ENCODE data around the gene F2.

The F2 gene

GRCh38 chr11:46682773-46683752 lies 36.0 kb upstream of the F2 start:
- no peak overlapping the region for H3K27ac ChIP-seq (ENCODE audit: low read depth, low read length)
- peaks cover 0 to 29% (median 12%) of the 10 kb centered on the region in 5 donors for H3K4me1 ChIP-seq (ENCODE audit: control insufficient read depth in 5 of 5, insufficient read depth in 5 of 5, low read length in 5 of 5)
- H3K27me3 ChIP-seq (ENCODE audit: control insufficient read depth in 5 of 5, insufficient read depth in 4 of 5, low read length in 5 of 5), result no peaks in the 10 kb centered on the region
- H3K36me3 ChIP-seq (ENCODE audit: control insufficient read depth in 5 of 5, insufficient read depth in 5 of 5, low read length in 5 of 5), result peaks cover 0 to 68% (median 66%) of the 10 kb centered on the region in 5 donors
- no peak overlapping the region for H3K4me3 ChIP-seq (ENCODE audit: low read depth in 1 of 5, low read length in 5 of 5)
- no peaks in the 10 kb centered on the region for H3K9me3 ChIP-seq (ENCODE audit: control insufficient read depth in 5 of 5, low read length in 5 of 5)
- H3K9ac ChIP-seq (ENCODE audit: low read length in 5 of 5), result no peak overlapping the region

DNA sequence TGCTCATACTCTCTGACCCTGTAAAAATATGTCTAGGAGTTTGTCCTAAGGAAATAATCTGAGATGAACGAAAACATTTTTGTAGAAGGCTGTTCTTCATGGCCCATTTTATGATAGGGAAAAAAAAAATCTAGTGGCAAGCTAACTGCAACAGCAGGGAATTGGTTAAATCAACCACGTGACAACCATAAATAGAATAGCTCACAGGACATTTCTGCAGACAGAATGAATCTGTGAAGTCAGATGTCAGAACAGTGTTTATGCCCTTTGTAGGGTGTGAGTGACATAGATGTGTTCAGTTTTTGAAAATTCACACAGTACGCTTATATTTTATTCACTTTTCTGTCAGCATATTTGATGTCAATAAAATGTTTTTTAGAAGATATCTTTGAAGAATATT lies 34.6 kb upstream of the F2 start:
- Histone ChIP-seq H3K4me3 (ENCODE audit: low read depth in 1 of 5, low read length in 5 of 5) (no peak overlapping the region), H3K27me3 (ENCODE audit: control insufficient read depth in 5 of 5, insufficient read depth in 4 of 5, low read length in 5 of 5) (no peaks in the 10 kb centered on the region), H3K4me1 (ENCODE audit: control insufficient read depth in 5 of 5, insufficient read depth in 5 of 5, low read length in 5 of 5) (peaks cover 0 to 24% (median 12%) of the 10 kb centered on the region in 5 donors), H3K27ac (ENCODE audit: low read depth, low read length) (no peak overlapping the region), H3K9ac (ENCODE audit: low read length in 5 of 5) (no peak overlapping the region), H3K9me3 (ENCODE audit: control insufficient read depth in 5 of 5, low read length in 5 of 5) (no peaks in the 10 kb centered on the region), H3K36me3 (ENCODE audit: control insufficient read depth in 5 of 5, insufficient read depth in 5 of 5, low read length in 5 of 5) (peaks cover 3 to 64% (median 62%) of the 10 kb centered on the region in 5 donors)

- Histone ChIP-seq H3K9me3 (ENCODE audit: control insufficient read depth in 5 of 5, low read length in 5 of 5) (no peaks in the 10 kb centered on the region), H3K27me3 (ENCODE audit: control insufficient read depth in 5 of 5, insufficient read depth in 4 of 5, low read length in 5 of 5) (no peaks in the 10 kb centered on the region), H3K4me1 (ENCODE audit: control insufficient read depth in 5 of 5, insufficient read depth in 5 of 5, low read length in 5 of 5) (peaks cover 0 to 24% (median 12%) of the 10 kb centered on the region in 5 donors), H3K9ac (ENCODE audit: low read length in 5 of 5) (no peak overlapping the region), H3K4me3 (ENCODE audit: low read depth in 1 of 5, low read length in 5 of 5) (no peak overlapping the region), H3K27ac (ENCODE audit: low read depth, low read length) (no peak overlapping the region), H3K36me3 (ENCODE audit: control insufficient read depth in 5 of 5, insufficient read depth in 5 of 5, low read length in 5 of 5) (peaks cover 3 to 53% (median 48%) of the 10 kb centered on the region in 5 donors)
Observed at GRCh38 chr11:46686886-46687795, 31.9 kb upstream of the F2 start.

DNA sequence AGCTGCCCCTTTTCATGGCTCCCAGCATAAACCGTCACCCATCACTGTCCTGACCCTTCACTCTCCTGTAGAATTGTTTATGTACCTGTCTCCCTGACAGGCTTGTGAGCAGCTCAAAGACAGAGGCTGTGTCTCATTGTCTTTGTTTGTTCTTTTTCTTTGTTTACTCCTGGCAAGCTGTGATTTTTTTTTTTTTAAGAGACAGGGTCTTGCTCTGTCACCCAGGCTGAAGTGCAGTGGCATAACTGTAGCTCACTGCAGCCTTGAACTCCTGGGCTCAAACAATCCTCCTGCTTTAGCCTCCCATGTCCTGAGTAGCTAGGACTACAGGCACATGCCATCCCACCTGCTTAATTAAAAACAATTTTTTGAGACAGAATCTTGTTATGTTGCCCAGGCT lies 28.3 kb upstream of the F2 start:
- peaks cover 3 to 79% (median 67%) of the 10 kb centered on the region in 5 donors for H3K36me3 ChIP-seq (ENCODE audit: control insufficient read depth in 5 of 5, insufficient read depth in 5 of 5, low read length in 5 of 5)
- H3K4me3 ChIP-seq (ENCODE audit: low read depth in 1 of 5, low read length in 5 of 5), result no peak overlapping the region
- peaks cover 0 to 27% (median 18%) of the 10 kb centered on the region in 5 donors for H3K4me1 ChIP-seq (ENCODE audit: control insufficient read depth in 5 of 5, insufficient read depth in 5 of 5, low read length in 5 of 5)
- H3K27ac ChIP-seq (ENCODE audit: low read depth, low read length), result no peak overlapping the region
- H3K27me3 ChIP-seq (ENCODE audit: control insufficient read depth in 5 of 5, insufficient read depth in 4 of 5, low read length in 5 of 5), result no peaks in the 10 kb centered on the region
- no peak overlapping the region for H3K9ac ChIP-seq (ENCODE audit: low read length in 5 of 5)
- H3K9me3 ChIP-seq (ENCODE audit: control insufficient read depth in 5 of 5, low read length in 5 of 5), result no peaks in the 10 kb centered on the region

GRCh38 chr11:46692450-46692849 lies 26.6 kb upstream of the F2 start:
- H3K9ac ChIP-seq (ENCODE audit: low read length in 5 of 5), result no peak overlapping the region
- H3K27me3 ChIP-seq (ENCODE audit: control insufficient read depth in 5 of 5, insufficient read depth in 4 of 5, low read length in 5 of 5), result no peaks in the 10 kb centered on the region
- no peak overlapping the region for H3K4me3 ChIP-seq (ENCODE audit: low read depth in 1 of 5, low read length in 5 of 5)
- peaks cover 0 to 44% (median 32%) of the 10 kb centered on the region in 5 donors for H3K4me1 ChIP-seq (ENCODE audit: control insufficient read depth in 5 of 5, insufficient read depth in 5 of 5, low read length in 5 of 5)
- no peak overlapping the region for H3K27ac ChIP-seq (ENCODE audit: low read depth, low read length)
- H3K36me3 ChIP-seq (ENCODE audit: control insufficient read depth in 5 of 5, insufficient read depth in 5 of 5, low read length in 5 of 5), result peaks cover 3 to 70% (median 65%) of the 10 kb centered on the region in 5 donors
- no peaks in the 10 kb centered on the region for H3K9me3 ChIP-seq (ENCODE audit: control insufficient read depth in 5 of 5, low read length in 5 of 5)

DNA sequence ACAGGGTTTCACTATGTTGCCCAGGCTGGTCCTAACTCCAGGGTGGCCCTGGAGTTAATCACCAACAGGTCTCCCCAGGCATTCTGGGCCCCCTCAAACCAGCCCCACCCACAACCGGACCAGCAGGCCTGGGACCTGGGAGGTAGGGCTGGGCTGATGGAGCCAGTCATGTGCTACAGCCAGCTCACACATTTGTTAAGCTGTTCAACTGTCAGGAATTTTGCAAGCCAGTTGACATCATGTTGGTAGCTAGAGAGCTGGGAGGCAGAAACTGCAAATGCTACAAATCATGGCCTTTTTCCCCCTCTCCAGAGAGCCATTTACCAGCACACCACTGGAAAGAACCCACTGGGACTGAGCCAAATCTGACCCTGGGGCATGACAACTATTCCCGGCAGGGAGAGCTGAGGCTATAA lies 25.4 kb upstream of the F2 start:
- no peak overlapping the region for H3K4me3 ChIP-seq (ENCODE audit: low read depth in 1 of 5, low read length in 5 of 5)
- H3K27me3 ChIP-seq (ENCODE audit: control insufficient read depth in 5 of 5, insufficient read depth in 4 of 5, low read length in 5 of 5), result no peaks in the 10 kb centered on the region
- peaks cover 3 to 60% (median 56%) of the 10 kb centered on the region in 5 donors for H3K36me3 ChIP-seq (ENCODE audit: control insufficient read depth in 5 of 5, insufficient read depth in 5 of 5, low read length in 5 of 5)
- no peaks in the 10 kb centered on the region for H3K9me3 ChIP-seq (ENCODE audit: control insufficient read depth in 5 of 5, low read length in 5 of 5)
- peaks cover 4 to 47% (median 42%) of the 10 kb centered on the region in 5 donors for H3K4me1 ChIP-seq (ENCODE audit: control insufficient read depth in 5 of 5, insufficient read depth in 5 of 5, low read length in 5 of 5)
- peak overlapping the region in 1 of 5 donors; percentile 35 for H3K9ac ChIP-seq (ENCODE audit: low read length in 5 of 5)
- H3K27ac ChIP-seq (ENCODE audit: low read depth, low read length), result peak overlapping the region; percentile 65

- H3K9me3 ChIP-seq (ENCODE audit: control insufficient read depth in 5 of 5, low read length in 5 of 5), result no peaks in the 10 kb centered on the region
- peaks cover 5 to 51% (median 47%) of the 10 kb centered on the region in 5 donors for H3K4me1 ChIP-seq (ENCODE audit: control insufficient read depth in 5 of 5, insufficient read depth in 5 of 5, low read length in 5 of 5)
- H3K36me3 ChIP-seq (ENCODE audit: control insufficient read depth in 5 of 5, insufficient read depth in 5 of 5, low read length in 5 of 5), result peaks cover 2 to 58% (median 53%) of the 10 kb centered on the region in 5 donors
- H3K4me3 ChIP-seq (ENCODE audit: low read depth in 1 of 5, low read length in 5 of 5), result no peak overlapping the region
- no peaks in the 10 kb centered on the region for H3K27me3 ChIP-seq (ENCODE audit: control insufficient read depth in 5 of 5, insufficient read depth in 4 of 5, low read length in 5 of 5)
- H3K27ac ChIP-seq (ENCODE audit: low read depth, low read length), result peak overlapping the region; percentile 65
- peak overlapping the region in 3 of 5 donors; percentile 16 to 35 (median 32) for H3K9ac ChIP-seq (ENCODE audit: low read length in 5 of 5)
Observed at GRCh38 chr11:46694072-46694471, 24.9 kb upstream of the F2 start.

GRCh38 chr11:46694607-46695006 lies 24.4 kb upstream of the F2 start:
- H3K4me1 ChIP-seq (ENCODE audit: control insufficient read depth in 5 of 5, insufficient read depth in 5 of 5, low read length in 5 of 5), result peaks cover 6 to 57% (median 51%) of the 10 kb centered on the region in 5 donors
- H3K4me3 ChIP-seq (ENCODE audit: low read depth in 1 of 5, low read length in 5 of 5), result no peak overlapping the region
- no peaks in the 10 kb centered on the region for H3K27me3 ChIP-seq (ENCODE audit: control insufficient read depth in 5 of 5, insufficient read depth in 4 of 5, low read length in 5 of 5)
- H3K36me3 ChIP-seq (ENCODE audit: control insufficient read depth in 5 of 5, insufficient read depth in 5 of 5, low read length in 5 of 5), result peaks cover 0 to 56% (median 51%) of the 10 kb centered on the region in 5 donors
- no peaks in the 10 kb centered on the region for H3K9me3 ChIP-seq (ENCODE audit: control insufficient read depth in 5 of 5, low read length in 5 of 5)
- peak overlapping the region in 2 of 5 donors; percentile 16 to 35 for H3K9ac ChIP-seq (ENCODE audit: low read length in 5 of 5)
- H3K27ac ChIP-seq (ENCODE audit: low read depth, low read length), result peak overlapping the region; percentile 65

DNA sequence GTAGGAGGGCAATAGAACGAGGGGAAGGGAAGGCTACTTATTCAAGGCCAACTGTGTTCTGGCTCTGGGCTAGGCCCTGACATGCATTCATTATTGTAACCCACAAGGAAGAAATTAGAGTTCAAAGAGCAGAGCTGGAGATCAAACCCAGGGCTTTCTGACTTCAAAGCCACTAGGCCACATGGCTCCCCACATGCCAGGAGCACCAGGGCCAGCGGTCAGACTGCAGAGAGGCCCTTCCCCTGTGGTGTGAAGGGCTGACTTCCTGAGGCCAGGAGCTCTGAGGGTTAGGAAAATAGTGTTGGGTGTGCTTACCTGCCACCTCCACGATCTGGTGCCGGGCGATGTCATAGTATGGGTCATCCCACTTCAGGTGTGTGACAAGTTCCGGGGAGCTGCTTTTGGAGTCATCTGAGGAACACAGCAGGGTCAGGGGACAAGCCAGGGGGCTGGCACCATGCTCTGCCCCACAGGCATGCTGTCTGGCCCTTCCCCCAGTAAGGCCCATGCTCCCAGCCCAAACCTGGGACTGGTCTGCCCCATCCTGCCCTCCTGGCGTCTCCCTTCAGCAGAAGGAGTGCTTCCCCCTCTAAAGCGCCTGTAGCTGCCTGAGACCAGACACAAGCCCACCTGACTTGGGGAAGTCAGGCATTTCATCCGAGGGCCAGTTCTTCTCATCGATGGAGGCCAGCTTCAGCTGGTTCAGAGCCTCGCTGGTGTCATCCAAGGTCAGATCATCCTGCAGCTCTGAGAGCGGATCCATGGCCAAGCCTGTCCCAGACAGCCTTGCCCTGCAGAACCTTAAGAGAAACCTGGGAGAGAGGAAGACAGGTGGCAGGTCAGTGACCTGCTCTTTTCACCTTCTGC lies 23.4 kb upstream of the F2 start:
- no peaks in the 10 kb centered on the region for H3K27me3 ChIP-seq (ENCODE audit: control insufficient read depth in 5 of 5, insufficient read depth in 4 of 5, low read length in 5 of 5)
- peaks cover 6 to 62% (median 57%) of the 10 kb centered on the region in 5 donors for H3K4me1 ChIP-seq (ENCODE audit: control insufficient read depth in 5 of 5, insufficient read depth in 5 of 5, low read length in 5 of 5)
- H3K36me3 ChIP-seq (ENCODE audit: control insufficient read depth in 5 of 5, insufficient read depth in 5 of 5, low read length in 5 of 5), result peaks cover 0 to 52% (median 46%) of the 10 kb centered on the region in 5 donors
- H3K27ac ChIP-seq (ENCODE audit: low read depth, low read length), result no peak overlapping the region
- no peaks in the 10 kb centered on the region for H3K9me3 ChIP-seq (ENCODE audit: control insufficient read depth in 5 of 5, low read length in 5 of 5)
- peak overlapping the region in 2 of 5 donors; percentile 29 to 43 for H3K9ac ChIP-seq (ENCODE audit: low read length in 5 of 5)
- H3K4me3 ChIP-seq (ENCODE audit: low read depth in 1 of 5, low read length in 5 of 5), result no peak overlapping the region
